Gastrocnemius medialis (tissue), 4 donors: ENCODE measurements around the gene ABI3.

Experiments
- CTCF ChIP-seq, 5 experiments: fragments of 450-650 bp in 3 of 5; fragments of 200-600 bp in 2 of 5; sonication (generic) in 2 of 5; IDR thresholded peaks in 4 of 5; conservative IDR thresholded peaks in 1 of 5; 1 replicate in 4 of 5; 2 replicates in 1 of 5; pipeline ENCODE4 v1.5.1; 2016 to 2019; ENCODE audit warnings: antibody characterized with exemption in 5 of 5, mild to moderate bottlenecking in 3 of 5, moderate library complexity in 3 of 5
- POLR2A ChIP-seq, 2 donors: fragments of 450-650 bp; IDR thresholded peaks; one replicate each; pipeline ENCODE4 v1.6.1; 2017; ENCODE audit warnings: antibody characterized with exemption in 2 of 2, mild to moderate bottlenecking in 2 of 2, moderate library complexity in 2 of 2

GRCh38 chr17:49190932-49191331 lies 19.6 kb upstream of the ABI3 start:
- TF ChIP-seq CTCF (IDR thresholded peaks at IDR 0.05 in 4 of 5, conservative IDR thresholded peaks at IDR 0.05 in 1 of 5): no peak
- no peak for TF ChIP-seq POLR2A (IDR thresholded peaks at IDR 0.05)
